OCI-LY7 (cell line): ENCODE measurements around the gene ZNF280D. TPM values are rescaled to one million over a fixed set of nuclear protein-coding genes. Genes with fewer than 3 reads are reported as not detected.
A peak's percentile ranks its signal among the peaks of the same experiment; 100 is the strongest.

Source experiments
- BruUV-seq: library from RNA; stranded (reverse); fragments of 400-500 nt; replicated peaks from 2 replicates; lab custom pipeline; 2021; lab: Mats Ljungman, UMichigan
- CTCF ChIA-PET: fragments of 300-600 bp; sonication (Branson Sonifier 250); formaldehyde crosslinking; loops from one replicate; lab custom pipeline; 2022; ENCODE audit warnings: antibody characterized with exemption; ENCODE audit not compliant: unreplicated experiment; lab: Charles Lee
- POLR2A ChIA-PET: fragments of 300-600 bp; sonication (Branson Sonifier 250); formaldehyde crosslinking; loops from one replicate; lab custom pipeline; 2022; ENCODE audit warnings: antibody characterized with exemption; lab: Charles Lee
- DNase-seq: peaks from one replicate; pipeline ENCODE4 v3.0.0-alpha.2; 2015; ENCODE audit warnings: low spot score
- H2AFZ ChIP-seq: fragments of 200-600 bp; sonication (generic), shearing (Covaris generic); 2 replicates; pipeline ENCODE4 v1.6.1; 2014; ENCODE audit warnings: mild to moderate bottlenecking, antibody characterized with exemption, low read length, moderate library complexity
- H3K27ac ChIP-seq: fragments of 200-600 bp; sonication (generic); 2 replicates; pipeline ENCODE4 v1.5.1; 2014; ENCODE audit warnings: mixed run types, low read depth, mild to moderate bottlenecking, moderate library complexity, low read length, inconsistent platforms; ENCODE audit not compliant: poor library complexity, severe bottlenecking
- H3K36me3 ChIP-seq: fragments of 200-600 bp; sonication (generic); 2 replicates; pipeline ENCODE4 v1.6.1; 2014; ENCODE audit warnings: mild to moderate bottlenecking, antibody characterized with exemption, low read length, moderate library complexity, mixed read lengths; ENCODE audit not compliant: insufficient read depth
- H3K4me1 ChIP-seq: fragments of 200-600 bp; sonication (generic); 2 replicates; pipeline ENCODE4 v1.5.1; 2014; ENCODE audit warnings: mild to moderate bottlenecking, low read length; ENCODE audit not compliant: insufficient read depth, poor library complexity, severe bottlenecking
- H3K4me2 ChIP-seq: fragments of 200-600 bp; sonication (generic); 2 replicates; pipeline ENCODE4 v1.6.1; 2014; ENCODE audit warnings: mild to moderate bottlenecking, low read length
- H3K4me3 ChIP-seq: fragments of 200-600 bp; sonication (generic); 2 replicates; pipeline ENCODE4 v1.5.1; 2014; ENCODE audit warnings: mild to moderate bottlenecking, low read depth, low read length; ENCODE audit not compliant: poor library complexity, severe bottlenecking
- H3K79me2 ChIP-seq: fragments of 200-600 bp; sonication (generic); 2 replicates; pipeline ENCODE4 v1.6.1; 2016; ENCODE audit warnings: low read depth, mild to moderate bottlenecking, low read length, moderate library complexity, mixed read lengths; ENCODE audit not compliant: insufficient read depth
- H3K9me2 ChIP-seq: fragments of 200-600 bp; sonication (generic); 2 replicates; pipeline ENCODE4 v1.6.1; 2016; ENCODE audit warnings: mild to moderate bottlenecking, low read length, mixed read lengths; ENCODE audit not compliant: insufficient read depth
- H3K9me3 ChIP-seq: fragments of 200-600 bp; sonication (generic); 2 replicates; pipeline ENCODE4 v1.6.1; 2014; ENCODE audit warnings: mild to moderate bottlenecking, mixed run types, low read length, mixed read lengths
- H4K20me1 ChIP-seq: fragments of 200-600 bp; sonication (generic); 2 replicates; pipeline ENCODE4 v1.6.1; 2014; ENCODE audit warnings: mild to moderate bottlenecking, antibody characterized with exemption, low read length, moderate library complexity, mixed read lengths; ENCODE audit not compliant: insufficient read depth
- EZH2phosphoT487 ChIP-seq: fragments of 200-600 bp; sonication (generic); IDR thresholded peaks from 2 replicates; pipeline ENCODE4 v1.6.1; 2018; ENCODE audit warnings: low read depth, borderline replicate concordance, mild to moderate bottlenecking, mixed run types, antibody characterized with exemption, low read length, moderate library complexity, mixed read lengths
- intact Hi-C: fragments of 100-400 bp; cut with micrococcal nuclease; formaldehyde crosslinking; loops from one replicate; pipeline ENCODE4 v1.10.0; 2022; ENCODE audit not compliant: unreplicated experiment
- small RNA-seq: library from RNA; depleted of rRNA; stranded (forward); fragments of <200 nt; gene quantifications from one replicate; pipeline ENCODE3, GENCODE V24; 2014
- total RNA-seq, 2 experiments: library from RNA; depleted of rRNA in 1 of 2; stranded (reverse); fragments of >200 nt in 1 of 2; shearing (Covaris generic) in 1 of 2; gene quantifications; 2 replicates each; pipeline ENCODE4 v1.2.3, GENCODE V29; 2014 to 2022
- TF ChIP-seq, protein P1 (sequence below): fragments of 200-600 bp; sonication (generic); conservative IDR thresholded peaks from 2 replicates; pipeline ENCODE4 v1.5.1; 2014; ENCODE audit warnings: mild to moderate bottlenecking, antibody characterized with exemption, low read length, moderate library complexity, mixed read lengths

ZNF280D gene
- total RNA-seq, 2 experiments from 2014 or later, result 10.7 to 23.4 TPM

DNA sequence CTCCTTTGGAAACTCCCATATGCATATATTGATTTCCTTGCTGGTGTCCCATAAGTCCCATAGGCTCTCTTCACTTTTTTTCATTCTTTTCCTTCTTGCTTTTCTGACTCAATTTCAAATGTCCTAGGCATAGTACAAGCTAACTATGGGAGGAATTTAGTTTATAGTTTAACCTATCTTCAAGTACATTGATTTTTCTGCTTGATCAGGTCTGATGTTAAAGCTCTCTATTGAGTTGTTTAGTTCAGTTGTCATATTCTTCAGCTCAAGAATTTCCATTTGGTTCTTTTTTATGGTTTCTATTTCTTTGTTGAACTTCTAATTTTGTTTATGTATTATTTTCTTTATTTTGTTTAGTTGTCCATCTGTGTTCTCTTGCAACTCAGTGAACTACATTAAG lies 147.1 kb downstream of the ZNF280D start:
- Histone ChIP-seq H2AFZ (no peak overlapping the region), H3K4me1 (no peaks in the 10 kb centered on the region), H3K9me3 (peaks cover 42% of the 10 kb centered on the region), H3K36me3 (peaks cover 5% of the 10 kb centered on the region; the same call in 1 of the 2 replicates), H3K4me3 (no peak overlapping the region), H3K79me2 (no peaks in the 10 kb centered on the region), H4K20me1 (no peaks in the 10 kb centered on the region), H3K9me2 (no peaks in the 10 kb centered on the region), H3K27ac (no peak overlapping the region), H3K4me2 (no peak overlapping the region)
- DNase-seq, result no peak
- no peak for TF ChIP-seq EZH2phosphoT487
- ChIA-PET CTCF (no interaction called here), POLR2A (interaction anchor here (0.6 to 1.0 kb wide), 3 partner anchors 37 to 126 kb away, joined by 3 to 6 read pairs (median 6); no protein-coding TSS in a partner anchor)
- intact Hi-C loops, result no loop called here
- BruUV-seq, result no TSS peak

DNA sequence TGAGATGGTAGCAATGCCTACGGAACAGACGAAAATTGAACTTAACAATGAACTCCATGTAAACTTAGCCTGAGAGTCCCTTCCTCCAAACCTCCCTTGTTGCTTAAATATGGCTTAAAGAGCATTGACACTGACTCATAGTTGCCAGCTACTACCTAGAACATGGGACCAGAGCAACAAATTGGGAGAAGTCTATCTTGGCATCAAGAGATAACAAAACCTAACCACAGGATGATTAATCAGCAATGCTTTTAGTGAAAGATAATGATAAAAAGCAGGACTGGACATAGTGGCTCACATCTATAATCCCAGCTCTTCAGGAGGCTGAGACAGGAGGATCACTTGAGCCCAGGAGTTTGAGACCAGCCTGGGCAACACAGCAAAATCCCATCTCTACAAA lies 150.5 kb downstream of the ZNF280D start:
- no peaks in the 10 kb centered on the region for H3K9me2 ChIP-seq
- ChIA-PET CTCF (no interaction called here), POLR2A (no interaction called here)
- peaks cover 34% of the 10 kb centered on the region for H3K9me3 ChIP-seq
- H3K36me3 ChIP-seq, result peaks cover 5% of the 10 kb centered on the region; the same call in 1 of the 2 replicates
- H3K4me2 ChIP-seq, result no peak overlapping the region
- no peak overlapping the region for H3K4me3 ChIP-seq
- BruUV-seq, result no TSS peak
- no peak for DNase-seq
- no peaks in the 10 kb centered on the region for H4K20me1 ChIP-seq
- H3K4me1 ChIP-seq, result no peaks in the 10 kb centered on the region
- 0 out of 2 replicates have a peak overlapping the region, but pooled peaks have one; percentile 13 for H2AFZ ChIP-seq
- intact Hi-C loops, result no loop called here
- no peak overlapping the region for H3K27ac ChIP-seq
- no peaks in the 10 kb centered on the region for H3K79me2 ChIP-seq
- TF ChIP-seq, protein P1, sequence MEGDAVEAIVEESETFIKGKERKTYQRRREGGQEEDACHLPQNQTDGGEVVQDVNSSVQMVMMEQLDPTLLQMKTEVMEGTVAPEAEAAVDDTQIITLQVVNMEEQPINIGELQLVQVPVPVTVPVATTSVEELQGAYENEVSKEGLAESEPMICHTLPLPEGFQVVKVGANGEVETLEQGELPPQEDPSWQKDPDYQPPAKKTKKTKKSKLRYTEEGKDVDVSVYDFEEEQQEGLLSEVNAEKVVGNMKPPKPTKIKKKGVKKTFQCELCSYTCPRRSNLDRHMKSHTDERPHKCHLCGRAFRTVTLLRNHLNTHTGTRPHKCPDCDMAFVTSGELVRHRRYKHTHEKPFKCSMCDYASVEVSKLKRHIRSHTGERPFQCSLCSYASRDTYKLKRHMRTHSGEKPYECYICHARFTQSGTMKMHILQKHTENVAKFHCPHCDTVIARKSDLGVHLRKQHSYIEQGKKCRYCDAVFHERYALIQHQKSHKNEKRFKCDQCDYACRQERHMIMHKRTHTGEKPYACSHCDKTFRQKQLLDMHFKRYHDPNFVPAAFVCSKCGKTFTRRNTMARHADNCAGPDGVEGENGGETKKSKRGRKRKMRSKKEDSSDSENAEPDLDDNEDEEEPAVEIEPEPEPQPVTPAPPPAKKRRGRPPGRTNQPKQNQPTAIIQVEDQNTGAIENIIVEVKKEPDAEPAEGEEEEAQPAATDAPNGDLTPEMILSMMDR, result no peak
- TF ChIP-seq EZH2phosphoT487, result no peak

Small RNA genes lying within 50 kb of the gene (small RNA-seq; reads per million reads assigned to genes)
- gene RF00019, result not detected

Other genes starting within 250 kb of the ZNF280D start
- gene TCF12, start 185.1 kb upstream of the ZNF280D start, total RNA-seq (2014; rRNA removed; shearing (Covaris generic)), result 139 and 214 TPM in 2 replicates
- 51.6 and 55.9 TPM in 2 replicates for gene TCF12, start 185.1 kb upstream of the ZNF280D start, total RNA-seq (2022)